ENCODE data around the gene MPZL2. TPM values are rescaled to one million over a fixed set of nuclear protein-coding genes. Genes with fewer than 3 reads are reported as not detected.

MPZL2 gene
- total and polyA plus RNA-seq, 9 of the 15 experiments (the other 6 are each of a cell fraction or from before 2014, with no cell fraction given), result 0.09 to 0.28 (median 0.18) TPM; not detected in 2

- in situ Hi-C loops (cut with MboI) (no loop called here), intact Hi-C loops (cut with micrococcal nuclease) (no loop called here)
- Histone ChIP-seq H3K27me3 (ENCODE audit: control insufficient read depth in 2 of 2, insufficient read depth in 2 of 2, low read length in 2 of 2) (peaks cover 28 to 31% of the 10 kb centered on the region in 2 experiments), H3K4me2 (ENCODE audit: insufficient read depth, low read length) (no peak overlapping the region), H2AFZ (ENCODE audit: low read depth, low read length) (no peak overlapping the region), H3K79me2 (ENCODE audit: control insufficient read depth, insufficient read depth, low read length) (no peaks in the 10 kb centered on the region), H3K4me1 (replicated peaks in 1 of 2; ENCODE audit: control insufficient read depth in 2 of 2, insufficient read depth in 2 of 2, low read length in 2 of 2) (no peaks in the 10 kb centered on the region), H3K9ac (ENCODE audit: insufficient read depth in 1 of 2, low read depth in 2 of 2, low read length in 2 of 2) (no peak overlapping the region), H3K4me3 (no peak overlapping the region), H4K20me1 (replicated peaks; ENCODE audit: control insufficient read depth, insufficient read depth, low read length) (no peaks in the 10 kb centered on the region), H3K9me3 (replicated peaks; ENCODE audit: control insufficient read depth, insufficient read depth, low read depth, low read length) (0 out of 2 replicates have a peak, but pooled peaks cover 2% of the 10 kb centered on the region), H3K27ac (ENCODE audit: extremely low read depth, low read depth, low read length) (no peak overlapping the region), H3K36me3 (ENCODE audit: control insufficient read depth, insufficient read depth, low read length) (no peaks in the 10 kb centered on the region), H3K9me1 (ENCODE audit: control insufficient read depth, insufficient read depth, low read length) (no peaks in the 10 kb centered on the region)
- TF ChIP-seq ZNF780A (CRISPR knock-in tag; IDR thresholded peaks at IDR 0.05) (no peak), ELK3 (CRISPR knock-in tag; IDR thresholded peaks at IDR 0.05) (no peak), IFI16 (CRISPR knock-in tag; IDR thresholded peaks at IDR 0.05) (no peak), CHCHD3 (CRISPR knock-in tag; IDR thresholded peaks at IDR 0.05) (no peak), ZNF75A (CRISPR knock-in tag; IDR thresholded peaks at IDR 0.05) (no peak), ETS2 (tag; IDR thresholded peaks at IDR 0.05; ENCODE audit: borderline replicate concordance, poor library complexity, severe bottlenecking) (no peak), ATF7 (IDR thresholded peaks at IDR 0.05) (no peak), ZNF3 (CRISPR knock-in tag; IDR thresholded peaks at IDR 0.05) (no peak), DMBX1 (CRISPR knock-in tag; IDR thresholded peaks at IDR 0.05; ENCODE audit: borderline replicate concordance) (no peak), ZNF12 (CRISPR knock-in tag; IDR thresholded peaks at IDR 0.05) (no peak), PREB (CRISPR knock-in tag; IDR thresholded peaks at IDR 0.05) (no peak), ZKSCAN1 (IDR thresholded peaks at IDR 0.05; ENCODE audit: low read depth, low read length) (no peak), KAT2B (IDR thresholded peaks at IDR 0.05; ENCODE audit: low read depth, low read length) (no peak), CBX5 (IDR thresholded peaks at IDR 0.05; ENCODE audit: borderline replicate concordance, low read depth) (no peak), GTF2F1 (IDR thresholded peaks at IDR 0.05; ENCODE audit: low read depth, low read length) (no peak), MEF2D (tag; conservative IDR thresholded peaks at IDR 0.05; ENCODE audit: low read depth) (no peak), RBBP5 (IDR thresholded peaks at IDR 0.05; ENCODE audit: borderline replicate concordance, insufficient read depth, low read length, poor library complexity, severe bottlenecking) (no peak), MTA3 (IDR thresholded peaks at IDR 0.05; ENCODE audit: borderline replicate concordance) (no peak)
- TF ChIP-seq, protein P1, sequence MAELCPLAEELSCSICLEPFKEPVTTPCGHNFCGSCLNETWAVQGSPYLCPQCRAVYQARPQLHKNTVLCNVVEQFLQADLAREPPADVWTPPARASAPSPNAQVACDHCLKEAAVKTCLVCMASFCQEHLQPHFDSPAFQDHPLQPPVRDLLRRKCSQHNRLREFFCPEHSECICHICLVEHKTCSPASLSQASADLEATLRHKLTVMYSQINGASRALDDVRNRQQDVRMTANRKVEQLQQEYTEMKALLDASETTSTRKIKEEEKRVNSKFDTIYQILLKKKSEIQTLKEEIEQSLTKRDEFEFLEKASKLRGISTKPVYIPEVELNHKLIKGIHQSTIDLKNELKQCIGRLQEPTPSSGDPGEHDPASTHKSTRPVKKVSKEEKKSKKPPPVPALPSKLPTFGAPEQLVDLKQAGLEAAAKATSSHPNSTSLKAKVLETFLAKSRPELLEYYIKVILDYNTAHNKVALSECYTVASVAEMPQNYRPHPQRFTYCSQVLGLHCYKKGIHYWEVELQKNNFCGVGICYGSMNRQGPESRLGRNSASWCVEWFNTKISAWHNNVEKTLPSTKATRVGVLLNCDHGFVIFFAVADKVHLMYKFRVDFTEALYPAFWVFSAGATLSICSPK (IDR thresholded peaks at IDR 0.05; ENCODE audit: borderline replicate concordance), result no peak
- POLR2A ChIA-PET, result interaction anchor here (1.0 kb wide), 1 partner anchor 269 kb away, joined by 3 read pairs; no protein-coding TSS in a partner anchor
- FAIRE-seq (no peak), ATAC-seq (no peak), DNase-seq (ENCODE audit: extremely low read depth in 1 of 4, low spot score in 3 of 4) (no peak)
- no TSS peak for BruUV-seq (replicated peaks)
- 4% methylated on average over 3 of the region's 3 CpGs for WGBS (ENCODE audit: insufficient coverage, low coverage, missing lambda C conversion rate)
- CTCF ChIA-PET (ENCODE audit: low intra/inter-chr PET ratio), result no interaction called here
Observed at GRCh38 chr11:118260353-118260752, 3.7 kb downstream of the MPZL2 start.

Data from K562 (cell line).